ENCODE measurements around the gene SLF2.

SLF2 gene

GRCh38 chr10:100896876-100897461 is 15.8 kb upstream of the SLF2 start:
- Histone ChIP-seq H2AFZ (ENCODE audit: low read length) (no peak overlapping the region), H3K4me2 (ENCODE audit: low read depth, low read length) (no peak overlapping the region), H3K4me1 (ENCODE audit: low read length) (peaks cover 7% of the 10 kb centered on the region; the same call in 1 of the 2 replicates), H3K27ac (ENCODE audit: low read length) (no peak overlapping the region), H3K9me3 (replicated peaks; ENCODE audit: insufficient read depth, low read length) (no peaks in the 10 kb centered on the region), H4K20me1 (ENCODE audit: insufficient read depth, low read length) (no peaks in the 10 kb centered on the region), H3K4me3 (ENCODE audit: low read length) (no peak overlapping the region), H3K9me2 (replicated peaks; ENCODE audit: insufficient read depth, low read length) (no peaks in the 10 kb centered on the region), H3K27me3 (replicated peaks; ENCODE audit: insufficient read depth, low read length) (peaks cover 60% of the 10 kb centered on the region), H3F3A (ENCODE audit: insufficient read depth, low read length) (no peaks in the 10 kb centered on the region), H3K79me2 (ENCODE audit: low read length) (no peaks in the 10 kb centered on the region), H3K36me3 (replicated peaks; ENCODE audit: insufficient read depth, low read length) (no peaks in the 10 kb centered on the region), H3K9ac (ENCODE audit: low read length) (no peak overlapping the region)
- TF ChIP-seq CTCF (IDR thresholded peaks at IDR 0.05; ENCODE audit: low read length) = no peak
- no peak for TF ChIP-seq EZH2 (optimal IDR thresholded peaks at IDR 0.05; ENCODE audit: low read depth, low read length)
- no peak for TF ChIP-seq EZH2phosphoT487 (IDR thresholded peaks at IDR 0.05; ENCODE audit: low read length)
- DNase-seq = no peak

DNA sequence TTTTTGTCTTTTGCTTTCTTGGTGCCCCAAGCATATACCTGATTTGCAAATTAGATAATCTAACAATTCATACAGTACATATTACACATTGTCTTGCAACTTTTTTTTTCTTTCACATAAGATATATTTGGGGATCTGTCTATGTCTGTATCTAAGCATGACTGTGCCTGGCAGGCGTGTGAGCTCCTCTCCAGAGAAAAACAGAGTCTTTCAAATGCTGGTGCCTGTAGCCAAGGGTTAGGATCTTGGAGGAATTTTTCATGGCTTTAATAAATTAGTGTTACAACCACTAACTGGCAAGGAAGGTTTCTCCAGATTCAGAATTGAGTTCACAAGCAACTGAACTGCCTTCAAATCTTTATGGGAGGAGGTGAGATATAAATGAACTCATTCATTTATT is 14.8 kb upstream of the SLF2 start:
- Histone ChIP-seq H3K9me3 (replicated peaks; ENCODE audit: insufficient read depth, low read length) (no peaks in the 10 kb centered on the region), H3K9me2 (replicated peaks; ENCODE audit: insufficient read depth, low read length) (no peaks in the 10 kb centered on the region), H3K9ac (ENCODE audit: low read length) (no peak overlapping the region), H2AFZ (ENCODE audit: low read length) (no peak overlapping the region), H3K4me3 (ENCODE audit: low read length) (no peak overlapping the region), H3K4me2 (ENCODE audit: low read depth, low read length) (no peak overlapping the region), H3K36me3 (replicated peaks; ENCODE audit: insufficient read depth, low read length) (no peaks in the 10 kb centered on the region), H3K27me3 (replicated peaks; ENCODE audit: insufficient read depth, low read length) (peaks cover 60% of the 10 kb centered on the region), H3K27ac (ENCODE audit: low read length) (no peak overlapping the region), H3K4me1 (ENCODE audit: low read length) (peaks cover 7% of the 10 kb centered on the region; the same call in 1 of the 2 replicates), H3K79me2 (ENCODE audit: low read length) (no peaks in the 10 kb centered on the region), H3F3A (ENCODE audit: insufficient read depth, low read length) (no peaks in the 10 kb centered on the region), H4K20me1 (ENCODE audit: insufficient read depth, low read length) (no peaks in the 10 kb centered on the region)
- no peak for TF ChIP-seq CTCF (IDR thresholded peaks at IDR 0.05; ENCODE audit: low read length)
- TF ChIP-seq EZH2 (optimal IDR thresholded peaks at IDR 0.05; ENCODE audit: low read depth, low read length) = no peak
- TF ChIP-seq EZH2phosphoT487 (IDR thresholded peaks at IDR 0.05; ENCODE audit: low read length) = no peak
- DNase-seq = no peak

GRCh38 chr10:100899171-100899570 is 13.6 kb upstream of the SLF2 start:
- H3K36me3 ChIP-seq (replicated peaks; ENCODE audit: insufficient read depth, low read length) = no peaks in the 10 kb centered on the region
- no peaks in the 10 kb centered on the region for H3F3A ChIP-seq (ENCODE audit: insufficient read depth, low read length)
- DNase-seq = no peak
- no peak overlapping the region for H3K9ac ChIP-seq (ENCODE audit: low read length)
- TF ChIP-seq EZH2 (optimal IDR thresholded peaks at IDR 0.05; ENCODE audit: low read depth, low read length) = no peak
- no peak for TF ChIP-seq CTCF (IDR thresholded peaks at IDR 0.05; ENCODE audit: low read length)
- TF ChIP-seq EZH2phosphoT487 (IDR thresholded peaks at IDR 0.05; ENCODE audit: low read length) = no peak
- H3K4me1 ChIP-seq (ENCODE audit: low read length) = peaks cover 7% of the 10 kb centered on the region; the same call in 1 of the 2 replicates
- no peak overlapping the region for H3K27ac ChIP-seq (ENCODE audit: low read length)
- no peaks in the 10 kb centered on the region for H4K20me1 ChIP-seq (ENCODE audit: insufficient read depth, low read length)
- H2AFZ ChIP-seq (ENCODE audit: low read length) = no peak overlapping the region
- no peak overlapping the region for H3K4me2 ChIP-seq (ENCODE audit: low read depth, low read length)
- no peaks in the 10 kb centered on the region for H3K9me3 ChIP-seq (replicated peaks; ENCODE audit: insufficient read depth, low read length)
- H3K27me3 ChIP-seq (replicated peaks; ENCODE audit: insufficient read depth, low read length) = peaks cover 62% of the 10 kb centered on the region
- H3K4me3 ChIP-seq (ENCODE audit: low read length) = no peak overlapping the region
- H3K79me2 ChIP-seq (ENCODE audit: low read length) = no peaks in the 10 kb centered on the region
- no peaks in the 10 kb centered on the region for H3K9me2 ChIP-seq (replicated peaks; ENCODE audit: insufficient read depth, low read length)
